Measurements from ENCODE around the gene NAGLU. TPM values are rescaled to one million over a fixed set of nuclear protein-coding genes. Genes with fewer than 3 reads are reported as not detected.

The NAGLU gene
- total RNA-seq, 4 donors from 2014 or later, result 16.4 to 30.1 (median 24.1) TPM

- ATAC-seq, result no peak
- H3K27me3 ChIP-seq, result no peaks in the 10 kb centered on the region
- TF ChIP-seq POLR2A (IDR thresholded peaks at IDR 0.05) (no peak), CTCF (IDR thresholded peaks at IDR 0.05 in 4 of 5, conservative IDR thresholded peaks at IDR 0.05 in 1 of 5) (no peak)
- peaks cover 29% of the 10 kb centered on the region in 2 donors for H3K4me1 ChIP-seq
- no peaks in the 10 kb centered on the region for H3K9me3 ChIP-seq
- intact Hi-C loops (cut with DNase I; ENCODE audit: low total_unique reads), result loop anchor here (5.0 kb wide), 1 partner anchor 107 kb away; the partner anchor contains the start of gene CAVIN1
- in situ Hi-C loops (cut with MboI; ENCODE audit: low sequenced_read_pairs in 4 of 4), result loop anchor here in 3 of 4 donors (5.0 to 10.0 kb wide), 2 partner anchors 114 to 207 kb away; no protein-coding TSS in a partner anchor
- no peak for DNase-seq
- H3K4me3 ChIP-seq, result no peak overlapping the region
- no peak overlapping the region for H3K27ac ChIP-seq
- no peaks in the 10 kb centered on the region for H3K36me3 ChIP-seq
These were observed 7.0 kb upstream of the NAGLU start for GRCh38 chr17:42529061-42529460.

GRCh38 chr17:42530952-42531454, 5.0 kb upstream of the NAGLU start:
- H3K27me3 ChIP-seq, result no peaks in the 10 kb centered on the region
- H3K9me3 ChIP-seq, result no peaks in the 10 kb centered on the region
- ATAC-seq, result no peak
- no peak for DNase-seq
- H3K27ac ChIP-seq, result peak overlapping the region in 2 of 4 donors; percentile 86 to 94
- in situ Hi-C loops (cut with MboI; ENCODE audit: low sequenced_read_pairs in 4 of 4) (no loop called here), intact Hi-C loops (cut with DNase I; ENCODE audit: low total_unique reads) (no loop called here)
- H3K4me3 ChIP-seq, result no peak overlapping the region
- no peaks in the 10 kb centered on the region for H3K36me3 ChIP-seq
- H3K4me1 ChIP-seq, result peaks cover 22 to 27% of the 10 kb centered on the region in 2 donors
- TF ChIP-seq POLR2A (IDR thresholded peaks at IDR 0.05) (no peak), CTCF (IDR thresholded peaks at IDR 0.05 in 4 of 5, conservative IDR thresholded peaks at IDR 0.05 in 1 of 5) (no peak)

GRCh38 chr17:42531455-42532354, 4.3 kb upstream of the NAGLU start:
- DNase-seq, result peak in 1 of 2 donors; percentile 72
- intact Hi-C loops (cut with DNase I; ENCODE audit: low total_unique reads) (no loop called here), in situ Hi-C loops (cut with MboI; ENCODE audit: low sequenced_read_pairs in 4 of 4) (no loop called here)
- H3K27me3 ChIP-seq, result no peaks in the 10 kb centered on the region
- H3K9me3 ChIP-seq, result no peaks in the 10 kb centered on the region
- TF ChIP-seq POLR2A (IDR thresholded peaks at IDR 0.05) (peak; percentile 49 to 54), CTCF (IDR thresholded peaks at IDR 0.05 in 4 of 5, conservative IDR thresholded peaks at IDR 0.05 in 1 of 5) (peak; percentile 52 to 73 (median 67))
- peak overlapping the region; percentile 53 to 77 (median 62) for H3K4me3 ChIP-seq
- peak; percentile 23 to 30 for ATAC-seq
- no peaks in the 10 kb centered on the region for H3K36me3 ChIP-seq
- peaks cover 15 to 21% of the 10 kb centered on the region in 2 donors for H3K4me1 ChIP-seq
- H3K27ac ChIP-seq, result peak overlapping the region; percentile 81 to 94 (median 87)

- intact Hi-C loops (cut with DNase I; ENCODE audit: low total_unique reads), result loop anchor here (2.0 kb wide), 1 partner anchor 19 kb away; no protein-coding TSS in a partner anchor
These were observed 640 bp upstream of the NAGLU start for GRCh38 chr17:42535155-42536047.

More at GRCh38 chr17:42535155-42536047, 640 bp upstream of the NAGLU start:
- TF ChIP-seq CTCF (IDR thresholded peaks at IDR 0.05 in 4 of 5, conservative IDR thresholded peaks at IDR 0.05 in 1 of 5), result no peak
- no peak for TF ChIP-seq POLR2A (IDR thresholded peaks at IDR 0.05)
- Histone ChIP-seq H3K27ac (peak overlapping the region; percentile 77 to 95 (median 92)), H3K4me1 (peaks cover 6 to 20% of the 10 kb centered on the region in 2 donors), H3K9me3 (no peaks in the 10 kb centered on the region), H3K27me3 (no peaks in the 10 kb centered on the region), H3K4me3 (peak overlapping the region; percentile 47 to 63 (median 55)), H3K36me3 (peaks cover 0 to 18% of the 10 kb centered on the region in 2 donors)
- in situ Hi-C loops (cut with MboI; ENCODE audit: low sequenced_read_pairs in 4 of 4), result no loop called here
- no peak for DNase-seq
- peak in 1 of 2 donors; percentile 4 for ATAC-seq
